Fibroblast of lung (primary cell): ENCODE data around the gene A1CF.

ENCODE experiments used
- CTCF ChIP-seq, 2 donors: IDR thresholded peaks in 1 of 2; conservative IDR thresholded peaks in 1 of 2; 1 replicate in 1 of 2; 2 replicates in 1 of 2; pipeline ENCODE4 v1.5.1; 2011 to 2012; ENCODE audit warnings: low read length in 2 of 2, control low read depth in 1 of 2, inconsistent platforms in 1 of 2, low read depth in 1 of 2, mild to moderate bottlenecking in 1 of 2
- EZH2 ChIP-seq: IDR thresholded peaks from 2 replicates; pipeline ENCODE4 v1.5.1; 2012; ENCODE audit warnings: low read length, control low read depth, mild to moderate bottlenecking; ENCODE audit errors: missing control alignments

- TF ChIP-seq CTCF (conservative IDR thresholded peaks at IDR 0.05 in 1 of 2, IDR thresholded peaks at IDR 0.05 in 1 of 2; ENCODE audit: low read depth in 1 of 2, low read length in 2 of 2) (no peak), EZH2 (no peak)
These were observed 2.9 kb downstream of the A1CF start for GRCh38 chr10:50882540-50882983.
